NOMO-1 (cell line): ENCODE measurements around the gene NUCKS1.
A peak's percentile ranks its signal among the peaks of the same experiment; 100 is the strongest.
"Not testable (repeated sequence)": the region's sequence is repeated elsewhere in the genome, so short reads cannot be mapped to it uniquely, and the experiment has no call there.

Experiments
- DNase-seq, 2 experiments: peaks; one replicate each; lab custom pipeline; 2025; ENCODE audit not compliant: unreplicated experiment in 2 of 2; lab: John Stamatoyannopoulos, UW

Gene NUCKS1

DNA sequence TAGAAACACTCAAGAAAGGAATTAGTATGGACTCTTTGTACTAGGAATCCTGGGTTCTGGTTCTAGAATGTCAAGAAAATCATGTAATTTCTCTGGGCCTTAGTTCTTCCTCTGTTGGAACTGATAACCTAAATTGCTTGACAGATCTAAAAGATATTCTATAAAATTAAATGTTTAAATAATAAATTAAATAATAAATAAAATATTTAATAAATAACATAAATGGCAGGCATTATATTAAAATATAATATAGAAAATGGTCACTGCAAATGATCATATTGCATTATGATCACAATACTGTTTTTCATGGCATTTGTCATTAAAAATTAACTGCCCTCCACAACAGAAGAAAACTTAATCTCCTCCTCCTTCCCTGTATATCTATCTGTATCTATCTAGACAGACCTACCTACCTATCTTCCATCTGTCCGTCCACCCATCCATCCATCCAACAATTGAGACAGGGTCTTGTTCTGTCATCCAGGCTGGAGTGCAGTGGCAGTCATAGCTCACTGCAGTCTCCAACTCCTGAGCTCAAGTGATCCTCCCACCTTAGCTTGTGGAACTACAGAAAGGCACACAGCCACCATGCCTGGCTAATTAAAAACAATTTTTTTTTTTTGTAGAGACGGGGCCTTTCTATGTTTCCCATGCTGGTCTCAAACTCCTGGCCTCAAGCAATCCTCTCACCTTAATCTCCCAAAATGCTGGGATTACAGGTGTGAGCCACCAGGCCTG lies 16.4 kb downstream of the NUCKS1 start:
- no peak for DNase-seq

DNA sequence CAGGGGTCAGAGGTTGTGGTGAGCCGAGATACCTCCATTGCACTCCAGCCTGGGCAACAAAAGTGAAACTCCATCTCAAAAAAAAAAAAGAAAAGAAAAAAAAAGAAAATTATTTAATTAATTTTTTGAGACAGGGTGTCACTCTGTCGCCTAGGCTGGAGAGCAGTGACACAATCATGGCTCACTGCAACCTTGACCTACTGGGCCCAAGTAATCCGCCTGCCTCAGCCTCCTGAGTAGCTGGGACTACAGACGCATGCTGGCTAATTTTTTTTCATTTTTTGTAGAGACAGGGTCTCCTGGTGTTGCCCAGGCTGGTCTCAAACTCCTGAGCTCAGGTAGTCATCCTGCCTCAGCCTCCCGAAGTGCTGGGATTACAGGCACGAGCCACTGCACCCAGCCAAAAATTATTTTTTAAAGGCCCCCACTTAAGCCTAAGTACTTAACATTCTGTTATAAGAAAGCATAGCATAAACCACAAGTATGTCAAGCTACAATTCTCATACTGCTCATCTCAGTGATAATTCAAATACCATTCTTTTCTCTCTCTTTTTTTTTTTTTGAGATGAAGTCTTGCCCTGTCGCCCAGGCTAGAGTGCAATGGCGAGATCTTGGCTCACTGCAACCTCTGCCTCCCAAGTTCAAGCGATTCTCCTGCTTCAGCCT lies 19.9 kb downstream of the NUCKS1 start:
- no peak for DNase-seq

DNA sequence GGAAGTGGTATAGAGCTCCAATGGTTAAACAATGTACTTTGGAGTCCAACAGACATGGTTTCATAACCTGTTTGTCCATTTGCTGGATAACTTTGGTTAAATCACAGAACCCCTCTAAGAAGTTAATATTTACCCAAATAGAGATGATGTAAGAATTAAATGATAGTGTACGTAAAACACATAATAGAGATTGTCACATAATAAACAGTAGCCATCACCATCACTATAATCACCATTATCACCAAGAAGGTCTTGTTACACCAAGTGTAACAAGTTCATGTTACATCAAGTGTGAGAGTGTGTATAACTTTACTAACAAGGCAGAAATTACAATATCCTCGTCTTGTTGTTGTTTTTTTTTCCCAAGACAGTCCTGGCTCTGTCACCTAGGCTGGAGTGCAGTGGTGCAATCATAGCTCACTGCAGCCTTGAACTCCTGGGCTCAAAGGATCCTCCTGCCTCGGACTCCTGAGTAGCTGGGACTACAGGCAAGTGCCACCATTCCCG lies 23.3 kb downstream of the NUCKS1 start:
- DNase-seq: no peak

DNA sequence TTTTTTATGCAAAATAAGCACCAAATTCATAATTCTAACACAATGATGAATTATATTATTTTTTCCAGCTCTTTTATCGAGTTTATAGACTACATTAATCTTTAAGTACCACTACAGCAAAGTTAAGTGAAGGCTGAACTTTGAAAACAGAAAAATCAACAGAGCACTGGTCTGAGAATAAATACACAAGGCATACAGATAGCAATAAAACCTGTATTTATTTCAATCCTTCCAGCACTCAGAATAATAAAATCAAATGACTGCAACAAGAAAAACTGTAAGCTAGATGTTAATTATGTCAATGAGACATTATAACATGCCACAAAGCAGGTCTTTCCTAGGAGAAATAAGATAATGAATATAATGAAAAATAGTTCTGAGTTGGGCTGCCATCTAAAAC lies 24.5 kb downstream of the NUCKS1 start:
- DNase-seq: no peak

DNA sequence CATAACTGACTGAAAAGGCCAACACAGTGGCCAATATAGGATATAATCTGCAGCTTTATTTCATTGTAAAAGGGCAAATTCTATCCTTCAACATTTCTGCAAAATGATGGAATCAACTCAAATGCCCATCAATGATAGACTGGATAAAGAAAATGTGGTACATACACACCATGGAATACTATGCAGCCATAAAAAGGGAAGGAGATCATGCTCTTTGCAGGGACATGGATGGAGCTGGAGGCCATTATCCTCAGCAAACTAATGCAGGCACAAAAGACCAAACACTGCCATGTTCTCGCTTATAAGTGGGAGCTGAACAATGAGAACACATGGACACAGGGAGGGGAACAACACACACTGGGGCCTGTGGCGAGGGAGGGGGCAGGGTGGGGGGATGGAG lies 29.2 kb downstream of the NUCKS1 start:
- not testable (repeated sequence) for DNase-seq

DNA sequence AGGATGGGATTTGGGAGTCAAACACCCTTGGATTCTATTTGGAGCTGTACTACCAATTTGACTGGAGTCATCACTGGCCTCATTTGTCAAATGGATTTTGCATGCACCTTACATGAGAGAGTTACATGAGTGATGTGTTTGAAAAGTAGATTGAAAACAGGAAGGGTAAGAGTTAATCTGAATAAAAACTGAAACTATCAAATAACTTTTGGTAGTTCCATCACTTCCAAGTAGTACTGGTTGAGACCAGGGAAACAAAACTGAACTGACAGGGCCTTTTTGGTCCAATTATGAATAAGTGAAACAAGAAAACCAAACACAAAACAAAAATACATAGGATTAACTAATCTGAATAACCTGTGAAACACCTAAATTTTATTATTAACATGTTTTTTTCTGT lies 30.2 kb downstream of the NUCKS1 start:
- DNase-seq: no peak

DNA sequence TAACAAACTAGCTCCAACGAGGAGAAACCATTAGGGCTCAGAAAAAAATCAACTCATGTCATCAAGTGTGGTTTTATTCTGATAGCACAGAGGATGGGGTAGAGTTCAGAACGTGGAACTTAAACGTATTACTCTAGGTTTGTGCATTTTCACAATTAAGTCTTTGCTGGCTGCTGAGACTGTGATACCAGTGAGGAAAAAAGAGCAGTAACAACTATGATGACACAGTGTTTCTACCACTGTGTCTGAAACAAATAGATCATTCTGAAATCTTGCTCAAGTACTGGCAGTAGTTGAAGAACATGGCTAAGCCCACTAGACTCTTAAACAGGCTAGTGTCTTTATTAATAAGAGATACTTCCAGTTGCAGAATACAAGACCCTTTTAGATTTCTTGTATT lies 31.0 kb downstream of the NUCKS1 start:
- DNase-seq: no peak

DNA sequence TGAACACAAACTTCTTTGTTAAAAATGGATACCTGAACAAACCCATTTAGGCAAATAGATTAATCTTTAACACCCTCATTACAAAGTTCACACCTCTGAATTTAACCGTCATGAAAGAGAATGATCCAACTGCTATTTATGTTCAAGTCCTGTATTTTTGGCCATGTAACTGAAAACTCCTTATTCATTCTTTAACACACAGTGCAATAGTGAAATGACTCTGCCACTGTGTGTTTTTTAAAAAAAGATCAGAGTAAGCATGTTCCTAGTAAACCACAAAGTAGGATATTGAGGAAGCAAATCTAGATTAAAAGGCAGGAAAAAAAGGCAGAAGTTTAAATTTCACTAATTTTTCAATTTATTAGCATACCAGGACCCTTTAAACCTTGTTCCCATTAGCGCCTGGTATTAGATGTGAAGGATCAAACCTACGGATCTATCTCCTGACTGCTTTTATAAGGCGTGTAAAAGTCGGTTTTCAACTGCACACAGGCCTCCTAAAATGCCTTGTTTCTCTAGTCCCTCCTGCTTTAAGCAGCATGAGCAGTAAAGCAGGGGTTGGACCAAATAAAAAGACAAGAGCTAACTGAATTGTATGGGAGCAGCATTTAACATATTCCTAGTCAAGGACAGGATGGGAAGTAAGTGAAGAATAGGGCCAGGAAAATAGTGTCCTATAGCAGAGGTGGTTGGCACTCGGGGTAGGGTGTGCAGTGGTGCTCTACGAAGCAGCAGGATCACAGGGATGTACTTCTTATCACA lies 33.4 kb downstream of the NUCKS1 start:
- no peak for DNase-seq

DNA sequence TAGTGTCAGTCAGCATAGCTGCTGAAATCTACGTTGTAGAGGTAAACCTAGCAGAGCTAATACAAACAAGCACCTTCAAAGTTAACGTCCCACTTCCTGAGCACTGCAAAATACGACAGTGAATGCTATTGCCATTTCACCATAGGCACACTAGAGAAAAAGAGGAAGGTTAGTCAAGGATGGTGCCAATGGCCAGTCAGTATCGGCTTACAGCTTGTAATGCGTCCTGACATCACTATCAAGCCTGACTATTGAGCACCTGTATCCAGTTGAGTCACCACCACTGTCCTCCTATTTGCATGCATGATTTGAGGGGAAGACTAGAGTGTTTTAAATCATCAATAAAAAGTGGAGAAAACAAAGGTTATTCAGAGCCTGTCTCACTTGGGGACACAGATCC lies 34.4 kb downstream of the NUCKS1 start:
- DNase-seq: peak; percentile 46 to 53

DNA sequence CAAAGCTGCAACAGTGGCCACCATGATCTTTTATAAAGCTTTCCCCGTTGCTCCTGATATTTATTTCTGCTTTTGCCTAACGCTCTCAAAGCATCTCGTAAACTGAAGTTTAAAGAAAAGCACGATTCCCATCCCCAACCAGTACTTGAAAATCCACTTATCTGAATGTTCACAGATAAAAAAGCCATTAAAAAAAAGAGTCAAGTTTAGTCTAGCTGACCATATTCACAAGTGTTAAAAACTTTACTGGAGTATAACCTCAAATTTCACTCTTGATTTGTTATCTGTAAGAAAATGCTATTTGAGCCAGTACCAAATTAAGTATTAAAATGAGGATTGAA lies 35.1 kb downstream of the NUCKS1 start:
- no peak for DNase-seq

DNA sequence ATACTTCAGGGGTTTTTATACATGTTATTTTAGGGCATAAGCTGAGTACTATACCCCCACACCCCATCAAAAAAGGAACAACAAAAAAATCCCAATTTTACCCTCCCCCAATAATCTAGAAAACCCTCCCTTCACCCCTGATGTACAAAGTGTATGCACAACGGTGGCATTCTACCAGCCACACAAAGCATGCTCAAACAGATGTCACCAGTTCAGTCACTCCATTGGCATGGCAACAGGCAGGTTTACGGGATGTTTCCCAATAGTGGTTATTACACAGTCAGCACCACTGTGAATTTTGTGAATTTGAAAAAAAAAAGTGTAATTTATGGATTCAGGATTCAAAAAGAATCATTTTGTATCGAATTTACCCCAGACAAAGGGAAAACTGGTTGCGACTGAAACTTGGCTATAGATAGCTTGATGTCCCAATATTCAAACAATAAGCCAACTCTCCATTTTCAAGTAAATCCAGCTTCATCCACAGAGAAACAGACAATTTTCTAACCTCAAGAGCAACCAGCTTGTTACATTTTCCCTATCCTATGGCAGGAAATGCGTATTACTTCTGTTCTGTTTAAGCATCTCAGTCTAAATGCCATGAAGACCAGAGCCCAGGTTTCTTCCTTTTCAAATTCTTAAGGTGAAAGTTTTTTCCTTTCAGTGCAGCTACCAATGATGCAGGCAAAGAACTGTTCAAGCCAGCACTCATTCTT lies 35.6 kb downstream of the NUCKS1 start:
- DNase-seq: peak; percentile 35 to 49

DNA sequence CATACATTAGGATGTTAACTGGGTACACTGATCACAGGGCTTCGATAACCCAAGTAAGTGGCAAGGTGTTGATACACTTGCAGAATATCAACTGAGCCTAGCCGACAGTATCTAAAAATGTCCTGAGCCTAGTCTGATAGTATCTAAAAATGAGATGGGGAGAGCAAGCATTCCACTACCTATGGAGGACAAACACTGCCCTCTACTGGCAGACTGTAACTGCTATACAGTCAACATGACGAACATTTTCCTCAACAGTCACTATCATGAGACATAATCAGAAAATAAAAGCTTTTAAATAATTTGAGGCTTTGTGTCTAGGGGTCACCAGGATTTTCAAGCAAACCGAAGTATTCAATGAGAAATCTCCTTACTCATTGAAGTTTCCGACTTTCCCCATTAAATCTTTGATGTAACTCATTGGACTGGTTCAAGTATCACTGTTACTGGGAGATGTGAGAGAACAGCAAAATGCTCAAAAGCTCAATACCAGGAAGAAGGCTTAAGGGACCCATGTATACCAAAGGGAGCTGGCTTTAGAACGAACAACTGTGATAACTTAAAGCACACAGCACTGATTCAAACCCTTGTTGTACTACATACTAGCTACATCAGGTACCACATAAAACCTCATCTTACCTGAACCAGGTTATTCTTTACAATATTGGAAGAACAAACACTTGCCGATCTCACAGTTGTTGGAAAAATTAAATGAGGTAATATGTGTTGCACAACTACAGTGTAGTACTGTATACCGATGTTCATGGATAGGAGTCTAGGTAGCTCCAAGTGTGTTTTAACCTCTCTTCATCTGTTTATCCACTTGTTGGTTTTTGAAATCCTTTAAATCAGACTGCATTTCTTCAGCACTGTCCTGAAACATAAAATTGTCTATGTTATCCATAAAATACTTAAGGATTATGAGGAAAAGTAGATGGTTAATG lies 38.6 kb downstream of the NUCKS1 start:
- peak; percentile 46 to 87 for DNase-seq

DNA sequence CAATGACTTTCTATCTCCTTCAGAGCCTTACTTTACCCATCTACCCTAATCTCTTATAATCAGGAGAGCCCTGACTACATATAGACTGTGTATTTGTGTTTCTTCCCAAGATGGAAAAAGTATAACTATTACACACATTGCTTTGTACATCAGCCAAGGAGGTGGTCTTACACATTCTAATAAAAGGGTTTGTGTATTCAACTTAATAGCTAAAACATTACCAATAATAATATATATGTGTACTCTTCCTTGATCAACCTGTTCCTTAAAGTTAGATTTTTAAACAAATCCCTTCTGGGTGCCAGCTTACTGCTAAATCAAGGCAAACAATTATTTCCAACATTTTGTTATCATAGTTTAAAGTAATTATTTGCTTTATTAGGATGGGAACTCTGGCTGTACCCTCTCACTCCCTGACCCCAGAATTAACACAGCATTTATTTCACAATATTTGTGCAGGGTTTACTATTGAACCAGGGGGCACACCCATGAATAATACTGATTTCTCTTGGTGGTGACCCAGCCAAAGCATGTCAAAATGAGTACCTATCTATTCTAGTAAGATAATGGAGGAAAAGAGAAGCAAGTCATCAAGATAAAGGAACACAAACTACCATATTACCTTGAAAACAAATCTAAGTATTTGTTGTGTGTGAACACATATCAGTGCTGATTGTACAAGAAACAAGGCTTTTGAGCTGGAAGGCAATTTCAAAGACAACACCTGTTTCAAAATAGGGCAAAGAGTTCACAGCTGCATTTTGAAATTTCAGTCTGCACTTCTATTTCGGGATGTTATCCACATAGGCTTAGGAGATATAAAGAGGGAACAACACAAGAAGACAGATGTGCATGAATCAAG lies 39.5 kb downstream of the NUCKS1 start:
- DNase-seq: no peak

DNA sequence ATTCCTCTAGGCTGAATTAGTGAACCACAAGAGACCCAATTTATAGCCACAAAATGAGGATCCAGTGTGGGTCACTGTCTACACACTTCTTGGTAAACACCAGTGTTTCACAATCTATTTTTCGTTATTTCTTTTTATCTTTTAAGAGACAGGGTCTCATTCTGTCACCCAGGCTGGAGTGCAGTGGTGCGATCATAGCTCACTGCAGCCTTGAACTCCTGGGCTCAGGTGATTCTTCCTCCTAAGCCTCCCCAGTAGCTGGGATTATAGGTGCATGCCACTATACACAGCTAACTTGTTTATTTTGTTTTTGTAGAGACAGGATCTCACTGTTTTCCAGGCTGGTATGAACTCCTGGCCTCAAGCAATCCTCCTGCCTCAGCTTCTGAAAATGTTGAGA lies 40.3 kb downstream of the NUCKS1 start:
- DNase-seq: no peak

DNA sequence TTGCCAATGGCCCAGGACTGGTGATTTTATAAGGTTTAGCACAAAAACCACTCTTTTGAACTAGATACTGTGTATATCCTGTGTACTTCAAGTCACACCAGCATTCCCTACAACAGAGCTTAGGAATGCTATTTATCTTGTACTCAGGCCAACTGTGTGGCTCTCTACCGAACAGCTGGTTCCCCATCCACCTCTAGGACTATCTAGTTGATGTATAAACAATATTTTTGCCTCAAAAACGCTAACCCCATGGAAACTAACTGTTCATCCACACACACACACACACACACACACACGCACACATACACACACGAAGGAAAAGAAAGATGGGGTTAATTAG lies 41.0 kb downstream of the NUCKS1 start:
- no peak for DNase-seq

DNA sequence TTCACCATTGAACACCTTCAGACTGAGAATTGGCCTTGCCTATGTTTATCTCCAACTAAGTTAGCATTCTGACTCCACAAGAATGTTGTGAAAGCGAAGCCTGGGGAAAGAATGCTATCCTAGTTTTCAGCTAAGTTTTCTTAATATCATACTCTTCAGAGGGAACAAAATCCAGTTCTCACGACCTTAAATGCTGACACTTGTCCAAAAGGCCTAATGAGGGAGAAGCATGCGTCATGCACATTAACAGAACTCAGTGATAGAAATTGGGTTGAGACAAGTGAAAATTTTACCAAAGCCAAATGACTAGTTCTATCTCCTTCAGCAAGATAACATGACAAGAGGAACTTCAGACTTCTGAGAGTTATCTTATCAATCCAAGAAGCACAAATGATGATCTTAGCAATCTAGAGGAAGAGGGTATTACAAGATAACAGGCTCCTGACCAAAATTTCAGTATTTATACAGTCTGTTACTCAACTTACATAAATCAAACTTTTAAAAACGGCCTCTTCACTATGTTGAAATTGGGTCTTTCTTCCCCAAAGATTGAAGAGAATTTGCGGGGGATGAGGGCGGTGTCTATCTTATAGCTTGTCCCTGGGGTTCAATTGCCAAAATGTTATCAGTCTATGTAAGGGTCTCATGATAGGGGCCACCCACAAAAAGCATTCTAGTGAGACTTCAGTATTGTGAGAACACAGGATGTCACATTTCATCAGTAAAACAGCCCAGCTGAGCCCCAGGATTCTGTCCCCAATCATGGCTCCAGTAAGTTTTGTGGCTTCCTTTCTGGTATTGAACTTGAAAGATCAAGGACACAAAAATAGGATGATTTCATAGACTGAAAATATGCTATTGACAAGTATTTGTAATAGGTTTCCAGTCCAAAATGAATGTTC lies 43.1 kb downstream of the NUCKS1 start:
- DNase-seq: peak; percentile 76 to 91

DNA sequence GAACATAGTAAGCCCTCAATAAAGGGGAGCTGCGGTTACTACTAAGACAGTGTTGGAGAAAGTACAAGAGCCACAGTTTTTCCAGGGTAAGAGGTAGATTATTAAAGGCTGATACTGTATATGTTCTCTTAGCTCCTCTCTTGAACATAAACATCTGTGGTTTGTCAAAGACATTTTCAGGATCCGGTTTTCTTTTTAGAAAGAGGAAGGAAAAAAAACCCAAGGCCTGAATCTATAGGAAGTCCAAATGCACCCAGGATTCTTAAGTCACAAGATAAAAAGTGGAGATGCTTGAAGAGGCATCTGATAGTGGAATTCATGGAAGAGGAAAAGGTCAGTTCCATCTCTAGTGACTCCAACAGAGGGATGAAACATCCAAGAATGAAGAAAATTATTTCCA lies 45.1 kb downstream of the NUCKS1 start:
- DNase-seq: peak; percentile 37 to 73

DNA sequence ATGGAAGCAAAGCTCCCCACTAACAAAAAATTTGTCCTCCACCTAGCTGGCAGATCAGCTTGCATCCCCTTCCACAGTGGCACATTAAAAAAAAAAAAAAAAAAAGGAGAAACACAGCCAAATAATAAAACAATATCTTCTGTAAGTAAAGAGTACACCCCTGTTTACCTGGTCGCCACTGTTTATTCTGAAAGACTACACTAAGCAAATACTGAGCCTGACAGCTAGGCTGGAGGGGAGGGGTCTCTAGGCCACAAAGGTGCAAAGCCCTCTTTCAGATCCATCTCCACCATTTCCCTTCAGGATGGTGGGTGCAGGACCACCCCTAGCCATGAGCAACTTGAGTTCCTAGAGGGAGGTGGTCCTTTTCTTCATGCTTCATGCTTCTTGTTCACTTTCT lies 46.9 kb downstream of the NUCKS1 start:
- no peak for DNase-seq
